ENCODE data around the gene PTPMT1. TPM values are rescaled to one million over a fixed set of nuclear protein-coding genes. Genes with fewer than 3 reads are reported as not detected.
"Not testable (repeated sequence)": the region's sequence is repeated elsewhere in the genome, so short reads cannot be mapped to it uniquely, and the experiment has no call there.

PTPMT1 gene, protein sequence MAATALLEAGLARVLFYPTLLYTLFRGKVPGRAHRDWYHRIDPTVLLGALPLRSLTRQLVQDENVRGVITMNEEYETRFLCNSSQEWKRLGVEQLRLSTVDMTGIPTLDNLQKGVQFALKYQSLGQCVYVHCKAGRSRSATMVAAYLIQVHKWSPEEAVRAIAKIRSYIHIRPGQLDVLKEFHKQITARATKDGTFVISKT
- polyA plus RNA-seq (ENCODE audit: insufficient read length in 3 of 3): 10 to 100 TPM; 50.5 to 60.5 (median 55.3) TPM
- long read RNA-seq, donor 1, transcript PTPMT1-205 (3 exons, 1,611 nt): minor isoform, 7 of 69 reads
- long read RNA-seq, donor 1, transcript PTPMT1-201 (3 exons, 928 nt): minor isoform, 15 of 69 reads
- long read RNA-seq, donor 1, transcript PTPMT1-202 (4 exons, 768 nt): major isoform, 34 of 69 reads
- long read RNA-seq, donor 1, partial matches to known transcripts: 9 of 69 reads
- long read RNA-seq, donor 1, other reads (novel, unspliced or antisense): 0 of 69 reads
- long read RNA-seq, donor 2, transcript PTPMT1-205 (3 exons, 1,611 nt): minor isoform, 8 of 81 reads
- long read RNA-seq, donor 2, transcript PTPMT1-201 (3 exons, 928 nt): minor isoform, 20 of 81 reads
- long read RNA-seq, donor 2, transcript PTPMT1-203 (2 exons, 1,014 nt): minor isoform, 12 of 81 reads
- long read RNA-seq, donor 2, transcript PTPMT1-202 (4 exons, 768 nt): major isoform, 34 of 81 reads
- long read RNA-seq, donor 2, partial matches to known transcripts: 0 of 81 reads
- long read RNA-seq, donor 2, other reads (novel, unspliced or antisense): 7 of 81 reads
- long read RNA-seq, donor 3, transcript PTPMT1-202 (4 exons, 768 nt): major isoform, 26 of 67 reads
- long read RNA-seq, donor 3, transcript PTPMT1-201 (3 exons, 928 nt): minor isoform, 17 of 67 reads
- long read RNA-seq, donor 3, transcript PTPMT1-205 (3 exons, 1,611 nt): minor isoform, 6 of 67 reads
- long read RNA-seq, donor 3, transcript PTPMT1-203 (2 exons, 1,014 nt): minor isoform, 9 of 67 reads
- long read RNA-seq, donor 3, partial matches to known transcripts: 9 of 67 reads
- long read RNA-seq, donor 3, other reads (novel, unspliced or antisense): 0 of 67 reads
- long read RNA-seq, donor 4, transcript PTPMT1-202 (4 exons, 768 nt): major isoform, 37 of 71 reads
- long read RNA-seq, donor 4, transcript PTPMT1-203 (2 exons, 1,014 nt): minor isoform, 6 of 71 reads
- long read RNA-seq, donor 4, transcript PTPMT1-201 (3 exons, 928 nt): minor isoform, 13 of 71 reads
- long read RNA-seq, donor 4, transcript PTPMT1-205 (3 exons, 1,611 nt): minor isoform, 7 of 71 reads
- long read RNA-seq, donor 4, partial matches to known transcripts: 8 of 71 reads
- long read RNA-seq, donor 4, other reads (novel, unspliced or antisense): 0 of 71 reads
- long read RNA-seq, donor 5, transcript PTPMT1-201 (3 exons, 928 nt): minor isoform, 11 of 42 reads
- long read RNA-seq, donor 5, transcript PTPMT1-202 (4 exons, 768 nt): major isoform, 12 of 42 reads
- long read RNA-seq, donor 5, transcript PTPMT1-203 (2 exons, 1,014 nt): minor isoform, 7 of 42 reads
- long read RNA-seq, donor 5, transcript PTPMT1-205 (3 exons, 1,611 nt): minor isoform, 5 of 42 reads
- long read RNA-seq, donor 5, partial matches to known transcripts: 7 of 42 reads
- long read RNA-seq, donor 5, other reads (novel, unspliced or antisense): 0 of 42 reads
- long read RNA-seq, donor 6, transcript PTPMT1-203 (2 exons, 1,014 nt): minor isoform, 8 of 54 reads
- long read RNA-seq, donor 6, transcript PTPMT1-201 (3 exons, 928 nt): minor isoform, 11 of 54 reads
- long read RNA-seq, donor 6, transcript PTPMT1-205 (3 exons, 1,611 nt): minor isoform, 7 of 54 reads
- long read RNA-seq, donor 6, transcript PTPMT1-202 (4 exons, 768 nt): major isoform, 28 of 54 reads
- long read RNA-seq, donor 6, partial matches to known transcripts: 0 of 54 reads
- long read RNA-seq, donor 6, other reads (novel, unspliced or antisense): 0 of 54 reads
- long read RNA-seq, donor 7, transcript PTPMT1-201 (3 exons, 928 nt): minor isoform, 18 of 81 reads
- long read RNA-seq, donor 7, transcript PTPMT1-203 (2 exons, 1,014 nt): minor isoform, 7 of 81 reads
- long read RNA-seq, donor 7, transcript PTPMT1-205 (3 exons, 1,611 nt): minor isoform, 5 of 81 reads
- long read RNA-seq, donor 7, transcript PTPMT1-202 (4 exons, 768 nt): major isoform, 40 of 81 reads
- long read RNA-seq, donor 7, partial matches to known transcripts: 11 of 81 reads
- long read RNA-seq, donor 7, other reads (novel, unspliced or antisense): 0 of 81 reads
- long read RNA-seq, donor 8, transcript PTPMT1-202 (4 exons, 768 nt): major isoform, 18 of 32 reads
- long read RNA-seq, donor 8, transcript PTPMT1-201 (3 exons, 928 nt): minor isoform, 7 of 32 reads
- long read RNA-seq, donor 8, partial matches to known transcripts: 0 of 32 reads
- long read RNA-seq, donor 8, other reads (novel, unspliced or antisense): 0 of 32 reads
- long read RNA-seq, donor 9, transcript PTPMT1-202 (4 exons, 768 nt): major isoform, 62 of 99 reads
- long read RNA-seq, donor 9, transcript PTPMT1-201 (3 exons, 928 nt): minor isoform, 13 of 99 reads
- long read RNA-seq, donor 9, transcript PTPMT1-205 (3 exons, 1,611 nt): minor isoform, 8 of 99 reads
- long read RNA-seq, donor 9, partial matches to known transcripts: 13 of 99 reads
- long read RNA-seq, donor 9, other reads (novel, unspliced or antisense): 0 of 99 reads
- long read RNA-seq, donor 10, transcript PTPMT1-203 (2 exons, 1,014 nt): minor isoform, 7 of 67 reads
- long read RNA-seq, donor 10, transcript PTPMT1-205 (3 exons, 1,611 nt): minor isoform, 6 of 67 reads
- long read RNA-seq, donor 10, transcript PTPMT1-202 (4 exons, 768 nt): major isoform, 35 of 67 reads
- long read RNA-seq, donor 10, transcript PTPMT1-201 (3 exons, 928 nt): minor isoform, 12 of 67 reads
- long read RNA-seq, donor 10, partial matches to known transcripts: 7 of 67 reads
- long read RNA-seq, donor 10, other reads (novel, unspliced or antisense): 0 of 67 reads
- long read RNA-seq, donor 11, transcript PTPMT1-201 (3 exons, 928 nt): minor isoform, 18 of 60 reads
- long read RNA-seq, donor 11, transcript PTPMT1-202 (4 exons, 768 nt): major isoform, 31 of 60 reads
- long read RNA-seq, donor 11, partial matches to known transcripts: 7 of 60 reads
- long read RNA-seq, donor 11, other reads (novel, unspliced or antisense): 0 of 60 reads
- long read RNA-seq, donor 12, transcript PTPMT1-202 (4 exons, 768 nt): major isoform, 51 of 108 reads
- long read RNA-seq, donor 12, transcript PTPMT1-203 (2 exons, 1,014 nt): minor isoform, 9 of 108 reads
- long read RNA-seq, donor 12, transcript PTPMT1-205 (3 exons, 1,611 nt): minor isoform, 6 of 108 reads
- long read RNA-seq, donor 12, transcript PTPMT1-201 (3 exons, 928 nt): minor isoform, 27 of 108 reads
- long read RNA-seq, donor 12, partial matches to known transcripts: 15 of 108 reads
- long read RNA-seq, donor 12, other reads (novel, unspliced or antisense): 0 of 108 reads
- long read RNA-seq, donor 13, transcript PTPMT1-202 (4 exons, 768 nt): major isoform, 20 of 43 reads
- long read RNA-seq, donor 13, transcript PTPMT1-201 (3 exons, 928 nt): minor isoform, 10 of 43 reads
- long read RNA-seq, donor 13, partial matches to known transcripts: 9 of 43 reads
- long read RNA-seq, donor 13, other reads (novel, unspliced or antisense): 0 of 43 reads
- long read RNA-seq, donor 14: 0 reads
- long read RNA-seq, donor 15, transcript PTPMT1-201 (3 exons, 928 nt): minor isoform, 26 of 92 reads
- long read RNA-seq, donor 15, transcript PTPMT1-203 (2 exons, 1,014 nt): minor isoform, 15 of 92 reads
- long read RNA-seq, donor 15, transcript PTPMT1-205 (3 exons, 1,611 nt): minor isoform, 6 of 92 reads
- long read RNA-seq, donor 15, transcript PTPMT1-202 (4 exons, 768 nt): major isoform, 38 of 92 reads
- long read RNA-seq, donor 15, partial matches to known transcripts: 7 of 92 reads
- long read RNA-seq, donor 15, other reads (novel, unspliced or antisense): 0 of 92 reads
- long read RNA-seq, donor 16, transcript PTPMT1-202 (4 exons, 768 nt): major isoform, 47 of 107 reads
- long read RNA-seq, donor 16, transcript PTPMT1-201 (3 exons, 928 nt): minor isoform, 30 of 107 reads
- long read RNA-seq, donor 16, transcript PTPMT1-203 (2 exons, 1,014 nt): minor isoform, 6 of 107 reads
- long read RNA-seq, donor 16, partial matches to known transcripts: 20 of 107 reads
- long read RNA-seq, donor 16, other reads (novel, unspliced or antisense): 0 of 107 reads

DNA sequence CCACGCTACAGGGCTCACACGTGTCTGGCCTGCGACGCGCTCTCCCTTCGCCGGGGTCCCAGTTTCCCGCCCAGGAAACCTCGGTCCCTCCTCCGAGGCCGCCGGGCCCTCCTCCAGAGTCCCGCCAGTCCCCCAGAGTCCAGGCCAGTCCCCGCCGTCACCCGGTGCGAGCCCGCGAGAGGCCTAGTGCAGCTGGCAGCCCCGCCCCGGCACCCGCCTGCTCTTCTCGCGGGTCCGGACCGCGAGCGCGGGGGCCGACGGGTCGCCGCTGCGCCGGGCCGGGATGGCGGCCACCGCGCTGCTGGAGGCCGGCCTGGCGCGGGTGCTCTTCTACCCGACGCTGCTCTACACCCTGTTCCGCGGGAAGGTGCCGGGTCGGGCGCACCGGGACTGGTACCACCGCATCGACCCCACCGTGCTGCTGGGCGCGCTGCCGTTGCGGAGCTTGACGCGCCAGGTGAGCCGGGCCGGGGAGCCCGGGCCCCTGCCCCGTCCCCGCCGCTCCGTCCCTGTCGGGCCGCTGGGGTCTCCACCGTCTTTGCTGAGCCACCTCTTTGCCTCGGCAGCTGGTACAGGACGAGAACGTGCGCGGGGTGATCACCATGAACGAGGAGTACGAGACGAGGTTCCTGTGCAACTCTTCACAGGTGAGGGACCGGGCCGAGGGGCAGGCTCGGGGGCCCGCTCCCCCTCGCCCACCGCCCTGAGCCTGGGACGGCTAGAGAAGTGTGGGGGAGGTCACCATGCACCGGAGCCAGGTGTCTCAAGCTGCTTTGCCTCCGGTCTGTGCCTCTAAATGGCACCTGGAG, at the start of gene PTPMT1:
TSS of gene PTPMT1 (plus strand) at position 260 of the 809 bp plus-strand sequence. CDS start at position 284, 24 bp downstream.
- peak; percentile 65 for DNase-seq

DNA sequence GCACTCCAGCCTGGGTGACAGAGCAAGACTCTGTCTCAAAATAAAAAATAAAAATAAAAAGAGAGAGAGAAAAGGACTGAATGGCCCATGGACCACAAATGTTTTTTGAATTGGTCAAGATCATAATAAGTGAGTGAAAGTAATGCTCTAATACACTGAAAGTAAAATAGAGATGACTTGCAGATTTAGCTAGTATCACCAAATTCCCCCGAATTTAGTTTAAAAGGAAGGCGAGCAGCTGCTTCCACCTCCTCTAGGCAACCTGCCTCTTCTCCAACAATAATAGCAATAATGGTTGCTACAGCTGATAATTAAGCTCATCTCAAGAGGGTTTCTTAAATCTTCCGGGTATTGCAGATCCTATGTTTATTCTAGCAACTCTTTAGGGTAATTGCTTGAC, 49.2 kb upstream of the PTPMT1 start:
- DNase-seq: no peak

DNA sequence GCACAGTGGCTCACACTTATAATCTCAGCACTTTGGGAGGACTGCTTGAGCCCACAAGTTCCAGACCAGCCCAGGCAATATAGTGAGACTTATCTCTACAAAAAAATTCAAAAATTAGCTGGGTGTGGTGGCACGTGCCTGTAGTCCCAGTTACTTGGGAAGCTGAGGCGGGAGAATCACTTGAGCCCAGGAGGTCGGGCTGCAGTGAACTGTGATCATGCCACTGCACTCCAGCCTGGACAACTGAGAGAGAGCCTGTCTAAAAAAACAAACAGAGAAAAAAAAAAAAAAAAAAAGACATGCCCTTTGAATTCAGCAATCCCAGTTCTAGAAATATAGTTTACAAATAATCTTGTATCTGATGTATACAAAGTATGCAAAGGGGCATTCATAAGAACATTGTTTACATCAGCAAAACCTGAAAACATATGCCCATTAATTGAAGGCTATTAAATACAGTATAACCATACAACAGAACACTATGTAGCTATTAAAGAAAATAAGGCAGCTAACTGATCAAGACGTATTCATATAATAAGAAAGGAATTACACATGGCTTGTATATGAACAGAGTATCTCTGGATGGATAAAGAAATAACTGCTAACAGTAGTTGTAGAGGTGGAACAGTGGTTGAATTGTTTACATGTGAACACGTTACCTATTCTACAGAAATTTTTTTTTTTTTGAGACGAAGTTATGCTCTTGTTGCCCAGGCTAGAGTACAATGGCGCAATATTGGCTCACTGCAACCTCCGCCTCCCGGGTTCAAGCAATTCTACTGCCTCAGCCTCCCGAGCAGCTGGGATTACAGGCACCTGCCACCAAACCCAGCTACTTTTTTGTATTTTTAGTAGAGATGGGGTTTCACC, 48.2 kb upstream of the PTPMT1 start:
- DNase-seq: no peak

DNA sequence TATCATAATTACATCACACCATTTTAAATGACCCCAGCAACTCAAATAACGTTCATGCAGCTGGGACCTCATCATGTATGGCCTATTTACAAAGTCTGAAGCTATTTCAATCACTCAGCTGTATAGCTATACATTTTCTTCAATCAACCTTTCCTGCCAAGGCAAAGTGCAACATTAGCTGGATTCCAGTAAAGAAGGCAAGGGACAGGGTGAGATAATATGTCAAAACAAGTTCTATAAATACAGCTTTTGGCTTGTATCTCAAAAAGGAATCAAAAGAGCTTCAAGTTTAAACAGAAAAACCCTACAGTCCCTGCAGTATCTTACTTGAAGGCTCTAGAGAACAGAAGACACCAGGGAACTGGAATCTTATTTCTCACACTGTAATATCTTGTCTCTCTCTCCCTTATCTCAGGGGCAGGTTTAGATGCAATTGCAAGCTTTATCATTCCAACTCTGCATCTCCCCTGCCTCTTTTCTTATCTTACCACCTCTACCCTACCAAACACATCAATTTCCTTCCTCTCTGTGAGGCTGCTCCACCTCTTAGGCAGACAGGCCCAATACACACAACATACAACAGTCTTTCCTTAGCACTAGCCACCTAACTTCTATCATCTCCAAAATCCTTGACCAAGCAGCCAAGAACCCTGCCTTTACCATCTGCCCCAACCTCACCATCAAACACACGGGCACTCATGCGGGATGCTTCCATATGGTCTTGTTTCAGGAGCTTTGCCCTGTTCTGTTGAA, 47.0 kb upstream of the PTPMT1 start:
- DNase-seq: no peak

DNA sequence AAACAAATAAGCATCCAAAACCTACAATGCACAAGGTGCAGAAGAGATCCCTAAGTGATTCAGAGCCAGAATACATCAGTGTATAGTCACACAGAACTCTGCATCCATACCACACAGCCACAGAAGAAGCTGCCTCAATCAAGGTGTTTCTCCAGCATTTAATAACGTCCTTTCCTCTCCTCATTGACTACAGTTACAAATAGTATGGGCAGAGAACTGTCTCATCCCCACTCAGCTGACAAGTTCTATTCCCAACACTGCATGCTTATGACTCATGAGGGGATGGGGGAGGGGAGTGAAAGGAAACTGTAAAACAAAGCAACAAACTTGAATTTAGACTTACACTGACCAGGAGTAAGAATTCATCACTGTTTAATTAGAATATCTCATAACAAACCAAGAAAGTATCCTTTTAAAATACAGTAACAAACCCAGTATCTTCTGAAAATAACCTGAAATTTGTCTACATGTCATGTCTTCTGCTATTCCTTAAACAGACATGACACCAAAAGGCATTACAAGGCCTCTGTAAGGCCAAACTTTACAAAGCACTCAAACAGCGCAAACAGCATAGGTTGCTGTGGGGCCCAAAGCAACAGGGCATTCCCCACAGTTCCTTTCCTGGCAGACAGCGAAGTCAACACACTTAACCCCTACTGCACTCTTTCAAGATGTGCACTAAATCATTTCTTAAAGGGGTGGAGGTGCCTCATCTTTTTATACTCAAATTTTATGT, 41.7 kb upstream of the PTPMT1 start:
- DNase-seq: no peak

DNA sequence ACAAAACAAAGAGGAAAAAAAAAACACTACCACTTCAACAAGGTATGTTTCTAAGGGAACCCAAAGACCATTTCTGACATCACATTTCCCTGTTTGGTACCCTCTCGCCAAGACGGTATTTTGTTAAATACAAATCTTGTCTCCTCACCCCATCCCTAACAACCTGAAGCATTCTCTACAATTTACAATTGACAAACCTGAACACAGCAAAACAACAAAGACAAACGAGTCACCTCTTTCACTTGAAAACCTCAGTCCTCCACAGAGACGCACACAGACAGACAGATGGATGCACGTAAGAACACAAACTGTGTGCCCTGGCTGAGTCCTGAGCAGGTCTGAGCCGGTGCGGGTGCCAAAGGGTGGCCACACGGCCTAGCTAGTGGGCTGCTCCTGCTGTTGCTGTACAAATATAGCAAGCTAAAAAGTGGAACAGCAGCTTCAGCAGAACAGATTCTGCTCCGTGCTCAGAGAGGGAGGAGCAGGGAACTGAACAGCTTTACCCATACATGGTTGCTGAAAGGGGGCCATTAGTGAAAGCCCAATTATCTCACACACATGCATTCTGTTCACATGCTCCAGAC, 41.0 kb upstream of the PTPMT1 start:
- DNase-seq: no peak

DNA sequence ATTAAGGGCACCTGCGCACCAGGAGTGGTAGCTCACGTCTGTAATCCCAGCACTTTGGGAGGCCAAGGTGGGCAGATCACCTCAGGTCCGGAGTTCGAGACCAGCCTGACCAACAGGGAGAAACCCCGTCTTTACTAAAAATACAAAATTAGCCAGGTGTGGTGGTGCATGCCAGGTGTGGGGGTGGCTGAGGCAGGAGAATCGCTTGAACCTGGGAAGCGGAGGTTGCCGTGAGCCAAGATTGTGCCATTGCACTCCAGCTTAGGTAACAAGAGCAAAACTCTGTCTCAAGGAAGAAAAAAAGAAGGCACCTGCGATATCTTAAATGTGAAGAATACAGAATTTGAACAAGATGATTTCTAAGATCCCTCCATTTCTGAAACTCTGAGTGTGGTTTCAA, 39.4 kb upstream of the PTPMT1 start:
- DNase-seq: not testable (repeated sequence)

DNA sequence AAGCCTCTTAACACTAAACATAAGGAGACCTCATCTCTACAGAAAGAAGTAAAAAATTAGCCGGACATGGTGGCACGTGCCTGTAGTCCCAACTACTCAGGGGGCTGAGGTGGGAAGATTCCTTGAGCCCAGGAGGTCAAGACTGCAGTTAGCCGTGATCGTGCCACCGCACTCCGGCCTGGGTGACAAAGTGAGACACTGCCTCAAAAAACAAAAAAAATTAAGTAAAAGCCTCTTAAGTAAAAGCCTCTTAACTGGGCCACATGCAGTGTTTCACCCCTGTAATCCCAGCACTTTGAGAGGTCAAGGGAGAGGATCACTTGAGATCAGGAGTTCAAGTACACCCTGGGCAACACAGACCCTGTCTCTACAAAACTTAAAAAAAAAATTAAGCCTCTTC, 38.2 kb upstream of the PTPMT1 start:
- DNase-seq: no peak

DNA sequence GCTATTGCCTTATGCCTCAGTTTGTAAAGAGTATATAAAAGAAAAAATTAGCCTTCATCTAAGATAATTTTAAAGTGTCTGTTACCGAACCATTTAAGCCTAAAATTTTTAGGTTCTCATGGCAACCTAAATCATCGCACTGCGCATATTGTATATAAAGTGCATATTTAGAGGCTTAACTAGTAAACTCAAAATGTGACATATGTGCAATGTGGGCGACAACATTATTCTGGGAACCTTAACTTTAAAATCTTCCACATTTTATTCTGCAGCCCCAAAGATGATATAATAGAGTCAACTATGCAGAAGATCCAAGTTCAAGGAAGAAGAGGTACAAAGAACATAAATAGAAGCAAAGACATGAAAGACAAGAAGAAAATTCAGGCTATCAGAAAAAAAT, 35.4 kb upstream of the PTPMT1 start:
- no peak for DNase-seq

DNA sequence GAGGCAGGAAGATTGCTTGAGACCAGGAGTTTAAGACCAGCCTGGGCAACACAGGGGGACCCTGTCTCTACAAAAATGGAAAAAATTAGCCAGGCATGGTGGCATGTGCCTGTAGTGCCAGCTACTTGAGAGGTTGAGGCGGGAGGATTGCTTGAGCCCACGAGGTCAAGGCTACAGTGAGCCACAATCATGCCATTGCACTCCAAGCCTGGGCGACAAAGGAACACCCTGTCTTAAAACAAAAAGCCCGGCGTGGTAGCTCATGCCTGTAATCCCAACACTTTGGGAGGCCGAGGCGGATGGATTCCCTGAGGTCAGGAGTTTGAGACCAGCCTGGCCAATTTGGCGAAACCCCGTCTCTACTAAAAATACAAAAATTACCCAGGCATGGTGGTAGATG, 34.7 kb upstream of the PTPMT1 start:
- DNase-seq: not testable (repeated sequence)

DNA sequence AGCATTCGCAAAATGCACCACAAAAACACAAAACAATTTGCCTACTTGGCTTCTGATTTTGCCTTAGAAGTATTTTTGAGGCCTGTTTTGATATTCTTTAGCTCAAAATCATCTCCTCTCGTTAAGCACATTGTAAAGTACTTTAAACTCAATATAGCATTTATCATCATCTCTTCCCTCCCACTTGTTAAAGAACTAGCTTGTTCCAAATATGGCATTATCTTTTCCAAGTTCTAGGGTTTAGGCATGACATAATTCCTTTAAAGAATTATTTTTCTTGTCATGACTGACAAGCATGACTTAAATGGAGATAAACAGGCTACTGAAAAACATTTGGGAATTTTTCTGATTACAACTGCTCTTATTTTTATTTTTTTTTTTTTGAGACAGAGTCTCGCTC, 33.7 kb upstream of the PTPMT1 start:
- no peak for DNase-seq
